HG03442 (cell line): ENCODE results near the gene RGS14.
"Not testable (repeated sequence)": the region's sequence is repeated elsewhere in the genome, so short reads cannot be mapped to it uniquely, and the experiment has no call there.

Source experiments
- ATAC-seq: cut with Tn5 transposase; IDR thresholded peaks from one replicate; pipeline ENCODE4 v1.9.1; 2021; ENCODE audit warnings: mild to moderate bottlenecking, moderate library complexity; ENCODE audit not compliant: unreplicated experiment

The RGS14 gene

GRCh38 chr5:177396807-177397206 is 39.1 kb downstream of the RGS14 start:
- no peak for ATAC-seq

- no peak for ATAC-seq
These were observed 40.2 kb downstream of the RGS14 start for GRCh38 chr5:177397875-177398390.

- no peak for ATAC-seq
These were observed 42.5 kb downstream of the RGS14 start, which contains the start of gene PFN3 for GRCh38 chr5:177399997-177400868. PFN3 (minus strand) TSS chr5:177400661; CDS start chr5:177400576, 85 bp downstream.

- ATAC-seq = no peak
These were observed 44.7 kb downstream of the RGS14 start for GRCh38 chr5:177402271-177403043.

GRCh38 chr5:177403102-177403791 is 45.5 kb downstream of the RGS14 start:
- peak; percentile 13 for ATAC-seq

GRCh38 chr5:177403792-177404640 is 46.3 kb downstream of the RGS14 start:
- peak; percentile 64 for ATAC-seq

- ATAC-seq = no peak
These were observed 47.0 kb downstream of the RGS14 start for GRCh38 chr5:177404641-177405179.

- no peak for ATAC-seq
These were observed 47.6 kb downstream of the RGS14 start for GRCh38 chr5:177405312-177405711.

GRCh38 chr5:177405805-177406204 is 48.1 kb downstream of the RGS14 start:
- no peak for ATAC-seq

GRCh38 chr5:177409043-177409801 is 51.5 kb downstream of the RGS14 start, which contains the start of gene F12:
F12 (minus strand) TSS chr5:177409564; CDS start chr5:177409527, 37 bp downstream.
- ATAC-seq = no peak

- no peak for ATAC-seq
These were observed 52.9 kb downstream of the RGS14 start for GRCh38 chr5:177410575-177410974.

GRCh38 chr5:177412603-177413233 is 55.0 kb downstream of the RGS14 start:
- ATAC-seq = peak; percentile 63

- ATAC-seq = no peak
These were observed 56.8 kb downstream of the RGS14 start for GRCh38 chr5:177414481-177414880.

GRCh38 chr5:177417081-177417480 is 59.4 kb downstream of the RGS14 start:
- not testable (repeated sequence) for ATAC-seq

- ATAC-seq = no peak
These were observed 61.3 kb downstream of the RGS14 start for GRCh38 chr5:177419046-177419445.

GRCh38 chr5:177420472-177420871 is 62.7 kb downstream of the RGS14 start:
- not testable (repeated sequence) for ATAC-seq

- no peak for ATAC-seq
These were observed 63.5 kb downstream of the RGS14 start for GRCh38 chr5:177421062-177421798.
